HG02642 (cell line): Measurements from ENCODE around the gene CNOT4.
"Not testable (repeated sequence)": the region's sequence is repeated elsewhere in the genome, so short reads cannot be mapped to it uniquely, and the experiment has no call there.

ENCODE experiments used
- ATAC-seq: cut with Tn5 transposase; IDR thresholded peaks from one replicate; pipeline ENCODE4 v1.9.1; 2021; ENCODE audit warnings: mild to moderate bottlenecking; ENCODE audit not compliant: unreplicated experiment, poor library complexity

CNOT4 gene

DNA sequence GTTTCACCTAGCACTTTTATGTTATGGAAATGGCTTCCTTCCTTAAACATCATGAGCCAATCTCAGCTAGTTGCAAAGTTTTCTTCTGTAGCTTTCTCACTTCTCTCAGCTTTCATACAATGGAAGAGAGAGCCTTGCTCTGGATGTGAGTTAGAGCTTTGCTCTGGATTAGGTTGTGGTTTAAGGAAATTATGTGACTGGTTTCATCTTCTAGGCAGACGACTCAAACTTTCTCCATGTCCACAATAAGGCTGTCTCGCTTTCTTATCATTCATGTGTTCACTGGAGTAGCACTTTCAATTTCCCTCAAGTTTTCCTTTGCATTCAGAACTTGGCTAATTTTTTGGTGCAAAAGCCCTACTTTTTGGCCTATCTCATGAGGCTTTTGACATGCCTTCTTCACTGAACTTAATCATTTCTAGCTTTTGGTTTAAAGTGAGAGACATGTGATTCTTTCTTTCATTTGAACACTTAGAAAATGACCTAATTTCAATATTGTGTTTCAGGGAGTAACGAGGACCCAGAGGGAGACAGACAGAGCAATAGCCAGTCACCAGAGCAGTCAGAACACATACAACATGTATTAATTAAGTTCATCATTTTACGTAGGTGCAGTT, 49.8 kb downstream of the CNOT4 start:
- no peak for ATAC-seq

DNA sequence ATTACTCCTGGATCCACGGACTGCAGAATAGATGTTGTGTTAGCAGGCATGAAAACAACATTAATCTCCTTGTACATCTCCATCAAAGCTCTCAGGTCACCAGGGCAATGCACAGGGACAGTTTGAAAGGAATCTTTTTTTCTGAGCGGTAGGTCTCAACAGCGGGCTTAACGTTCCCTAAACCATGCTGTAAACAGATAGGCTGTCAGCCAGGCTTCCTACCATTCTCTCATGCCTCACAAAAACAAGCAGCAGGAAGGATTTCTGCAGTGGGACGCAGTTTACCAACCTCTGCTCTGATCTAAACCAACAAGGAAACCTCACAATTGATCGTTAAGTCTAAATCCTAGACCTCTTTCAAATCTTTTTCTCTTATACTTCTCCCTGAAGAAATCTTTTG, 50.8 kb downstream of the CNOT4 start:
- no peak for ATAC-seq

DNA sequence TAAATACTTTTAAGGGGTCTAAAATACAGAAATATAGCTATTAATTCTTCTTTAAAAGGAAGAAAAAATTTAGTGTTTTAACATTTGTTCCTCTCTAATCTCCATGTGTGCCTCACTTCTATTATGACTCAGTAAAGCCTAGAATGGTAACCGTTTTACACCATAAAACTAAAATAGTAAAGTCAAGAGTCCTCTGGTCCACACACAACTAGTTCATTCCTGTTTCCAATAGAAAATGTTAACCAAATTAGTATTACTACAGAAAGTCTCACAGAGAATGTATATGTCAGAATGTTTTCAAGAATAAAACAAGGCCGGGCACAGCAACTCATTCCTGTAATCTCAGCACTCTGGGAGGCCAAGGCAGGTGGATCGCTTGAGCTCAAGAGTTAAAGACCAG, 55.8 kb downstream of the CNOT4 start:
- ATAC-seq = no peak

DNA sequence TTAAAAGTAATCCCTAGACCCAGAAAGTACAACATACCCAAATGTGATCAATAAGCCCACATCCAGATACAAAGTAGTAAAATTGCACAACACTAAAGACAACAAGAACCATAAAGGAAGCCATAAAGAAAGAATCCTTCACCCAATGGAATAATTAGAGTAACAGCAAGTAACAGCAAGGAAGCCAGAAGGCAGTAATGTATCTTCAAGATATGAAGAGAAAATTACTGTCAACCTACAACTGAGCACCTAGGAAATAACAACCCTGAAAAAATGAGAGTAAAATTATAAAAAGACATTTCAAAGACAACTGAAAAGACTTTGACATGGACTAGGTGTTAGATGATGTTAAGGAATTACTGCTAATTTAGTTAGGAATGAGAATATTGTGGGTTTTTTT, 60.5 kb downstream of the CNOT4 start:
- no peak for ATAC-seq

DNA sequence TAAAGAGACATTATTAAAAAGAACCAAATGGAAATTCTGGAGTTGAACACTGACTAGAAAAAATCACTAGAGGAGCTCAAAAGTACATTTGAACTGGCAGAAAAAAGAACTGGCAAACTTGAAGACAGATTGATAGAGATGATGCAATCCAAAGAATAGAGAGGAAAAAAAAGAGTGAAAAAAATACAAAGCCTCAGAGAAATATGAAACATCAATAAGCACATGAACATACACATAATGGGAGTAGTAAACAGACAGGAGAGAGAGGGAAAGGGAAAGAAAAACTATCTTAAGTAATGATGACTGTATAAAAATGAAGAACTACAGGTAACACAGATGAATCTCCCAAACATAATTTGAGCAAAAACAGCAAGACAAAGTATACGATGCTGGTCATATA, 61.1 kb downstream of the CNOT4 start:
- ATAC-seq = no peak

DNA sequence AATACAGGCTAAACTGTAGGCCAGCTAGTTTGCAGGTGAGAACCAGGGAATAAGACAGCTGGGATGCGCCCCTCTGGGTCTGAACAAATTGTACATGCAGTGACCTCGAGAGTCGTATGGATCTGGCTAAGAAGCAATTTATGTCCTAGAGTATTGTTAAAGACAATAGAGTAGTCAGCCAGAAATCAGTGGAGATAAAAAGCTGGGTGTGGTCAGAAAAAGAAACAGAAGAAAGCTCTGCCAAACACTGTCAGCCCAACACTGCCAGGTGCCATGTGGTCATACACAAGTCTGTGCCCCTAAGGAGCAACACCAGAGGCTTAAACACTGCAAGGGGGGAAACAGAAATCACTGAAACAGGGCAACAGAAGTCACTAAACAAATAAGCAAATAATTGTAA, 62.2 kb downstream of the CNOT4 start:
- no peak for ATAC-seq

DNA sequence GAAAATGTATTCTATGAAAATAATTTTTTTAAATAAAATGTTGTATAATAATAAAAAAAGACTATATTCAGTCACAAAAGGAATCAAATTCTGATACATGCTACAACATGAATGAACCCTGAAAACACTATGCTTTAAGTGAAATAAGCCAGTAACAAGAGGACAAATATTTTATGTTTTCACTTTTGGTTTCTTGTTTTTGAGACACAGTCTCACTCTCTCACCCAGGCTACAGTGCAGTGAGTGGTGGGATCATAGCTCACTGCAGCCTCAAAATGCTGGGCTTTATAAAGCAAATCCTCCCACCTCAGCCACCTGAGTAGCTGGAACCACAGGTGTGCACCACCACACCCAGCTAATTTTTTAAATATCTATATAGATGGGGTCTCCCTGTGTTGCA, 64.2 kb downstream of the CNOT4 start:
- ATAC-seq = no peak

DNA sequence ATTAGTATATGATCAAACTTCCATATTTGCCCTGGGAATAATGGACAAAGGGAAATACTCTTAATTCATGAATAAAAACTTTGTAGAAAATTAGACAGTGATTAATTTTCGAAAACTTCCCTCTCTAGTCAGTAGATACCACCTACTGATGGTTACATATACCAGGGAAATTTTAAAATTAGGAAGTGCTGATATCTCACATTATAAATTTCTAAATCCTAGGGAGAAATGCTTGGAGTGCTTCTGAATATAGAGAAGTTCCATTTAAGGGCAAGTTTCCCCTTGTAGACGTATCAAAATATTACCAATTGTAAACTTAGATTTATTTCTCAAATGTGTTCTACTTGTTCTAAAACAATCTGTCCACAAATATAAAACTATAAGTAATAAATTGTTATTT, 64.6 kb downstream of the CNOT4 start:
- not testable (repeated sequence) for ATAC-seq

DNA sequence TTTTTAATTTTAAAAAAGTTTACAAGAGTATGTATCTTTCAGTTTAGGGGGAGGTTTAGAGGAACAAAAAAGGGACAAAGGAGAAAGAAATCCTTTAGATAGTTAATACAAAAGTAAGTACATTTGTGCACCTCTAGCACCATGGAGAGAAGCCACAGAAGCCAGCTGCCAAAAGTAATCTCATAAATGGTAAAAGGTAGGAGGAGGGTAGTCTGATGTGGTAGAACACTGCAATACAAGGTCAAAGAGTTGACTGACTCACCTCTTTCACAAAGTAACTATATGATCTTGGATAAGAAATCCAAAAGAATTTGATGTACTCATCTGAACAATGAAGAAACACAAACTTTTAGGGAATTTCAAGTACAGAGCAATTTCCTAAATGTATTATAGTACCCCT, 68.1 kb downstream of the CNOT4 start:
- no peak for ATAC-seq

DNA sequence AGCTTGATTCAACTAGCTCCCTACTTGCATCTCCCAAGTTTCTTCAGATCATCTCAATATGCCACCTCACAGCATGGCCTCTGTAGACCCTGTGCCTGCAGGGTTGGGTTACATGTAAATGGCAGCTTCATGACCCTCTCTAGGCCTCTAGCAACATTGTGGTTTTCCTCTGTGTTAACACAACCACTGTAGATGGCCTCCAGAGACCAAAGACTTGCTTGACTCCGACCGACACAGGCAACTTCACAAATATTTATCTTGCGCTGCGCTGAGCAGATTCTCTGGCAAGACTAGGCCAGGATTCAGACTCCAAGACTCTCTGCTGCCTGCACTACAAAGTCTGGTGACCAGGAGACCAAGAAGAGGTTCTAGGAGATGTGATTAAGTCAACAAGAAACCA, 75.9 kb downstream of the CNOT4 start:
- ATAC-seq = no peak

DNA sequence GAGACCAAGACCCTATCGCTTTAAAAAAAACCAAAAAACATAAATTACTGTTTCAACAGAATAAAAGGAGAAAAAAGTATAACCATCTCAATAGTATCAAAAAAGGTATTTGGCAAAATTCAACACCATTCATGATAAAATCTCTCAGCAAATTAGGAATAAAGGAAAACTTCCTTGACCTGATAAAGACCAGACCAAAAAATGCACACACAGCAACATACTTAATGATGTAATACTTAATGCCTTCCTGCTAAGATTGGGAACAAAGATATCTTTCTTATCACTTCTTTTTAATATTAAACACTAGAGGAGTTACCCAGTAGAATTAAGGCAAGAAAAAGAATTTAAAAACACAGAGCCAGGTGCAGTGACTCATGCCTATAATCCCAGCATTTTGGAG, 79.3 kb downstream of the CNOT4 start:
- ATAC-seq = no peak

DNA sequence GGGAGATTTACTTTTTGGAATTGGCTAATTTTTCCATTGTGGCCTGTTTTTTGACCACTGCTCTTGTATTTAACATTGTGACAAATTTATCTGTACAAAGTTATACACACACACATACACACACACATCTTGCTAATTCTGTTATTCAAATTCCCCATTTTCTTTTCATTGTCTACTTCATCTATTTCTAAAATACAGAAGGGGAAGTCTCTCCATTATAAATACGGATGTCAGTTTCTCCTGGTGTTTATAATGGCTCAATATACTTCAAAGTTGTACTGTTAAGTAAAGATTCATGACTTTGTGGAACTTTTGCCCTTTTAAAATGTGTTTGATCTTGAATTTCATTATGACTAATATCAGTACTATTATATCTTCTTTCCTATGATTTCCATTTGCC, 81.0 kb downstream of the CNOT4 start:
- ATAC-seq = no peak

DNA sequence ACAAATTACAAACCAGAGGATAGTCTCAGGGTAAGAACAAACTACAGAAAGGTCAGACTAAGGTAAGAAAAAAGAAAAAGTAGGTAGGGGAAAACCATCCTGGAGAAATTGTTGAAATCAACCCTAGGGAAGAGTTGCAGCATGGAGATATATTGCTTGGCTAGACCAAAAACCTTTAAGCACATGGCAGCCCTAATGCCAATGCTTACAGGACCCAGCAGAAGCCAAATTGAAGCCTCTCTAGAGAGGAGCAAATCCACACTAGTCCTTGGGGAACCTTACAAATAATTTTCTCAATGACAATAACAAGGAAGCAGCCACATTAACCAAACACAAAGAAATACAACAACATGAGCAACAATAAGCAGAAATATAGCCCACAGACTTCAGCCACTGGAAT, 81.9 kb downstream of the CNOT4 start:
- ATAC-seq = no peak

DNA sequence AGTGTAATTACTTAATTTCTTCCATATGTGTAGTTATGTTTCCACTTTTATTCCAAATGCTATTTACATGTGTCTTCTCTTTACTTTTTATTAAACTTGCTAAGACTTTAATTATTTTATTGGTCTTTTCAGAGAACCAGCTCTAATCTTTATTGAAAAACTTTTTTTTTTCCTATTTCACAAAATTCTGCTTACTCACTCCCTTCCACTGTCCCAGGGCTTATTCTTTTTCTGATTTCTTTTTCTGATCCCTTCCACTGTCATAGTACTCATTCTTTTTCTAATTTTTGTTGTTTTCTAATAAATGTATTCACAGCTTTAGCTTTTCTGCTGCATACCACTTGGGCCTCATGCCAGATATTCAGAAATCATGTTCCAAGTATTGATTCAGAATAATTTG, 82.7 kb downstream of the CNOT4 start:
- ATAC-seq = no peak

DNA sequence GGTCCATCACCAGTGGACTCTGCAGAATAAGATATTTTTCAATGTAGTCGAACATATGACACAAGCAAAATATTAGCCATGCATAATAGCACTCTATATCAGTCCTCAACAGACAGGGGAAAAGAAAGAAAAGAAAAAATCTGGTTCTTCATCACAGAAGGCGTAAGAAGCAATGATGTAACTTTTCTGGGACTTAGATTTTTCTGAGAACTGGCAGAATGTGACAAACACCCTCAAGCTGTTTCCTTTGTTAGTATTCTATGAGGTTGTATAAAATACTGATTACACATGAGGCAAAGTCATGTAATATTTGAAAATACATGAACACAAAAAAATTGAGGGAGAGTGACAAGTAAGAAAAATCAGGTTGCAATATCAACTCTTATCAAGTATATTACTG, 84.9 kb downstream of the CNOT4 start:
- ATAC-seq = no peak

DNA sequence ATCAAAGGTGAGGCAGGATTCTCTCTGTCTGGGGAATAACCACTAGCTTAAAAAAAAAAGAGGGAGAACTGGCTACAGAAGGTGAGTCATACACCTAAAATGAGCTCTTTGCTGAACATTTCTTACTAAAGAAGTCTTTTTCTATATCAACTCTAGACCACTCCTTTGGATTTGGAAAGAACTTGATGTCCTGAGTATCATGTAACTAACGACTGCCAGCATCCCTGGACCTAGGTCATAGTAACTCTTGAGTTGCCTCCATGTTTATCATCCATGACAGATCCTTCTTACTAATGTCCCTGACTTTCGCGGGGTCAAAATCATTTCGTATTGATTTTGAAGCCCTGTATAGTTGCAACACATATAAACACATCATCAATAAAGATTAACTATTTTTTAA, 89.1 kb downstream of the CNOT4 start:
- ATAC-seq = no peak

DNA sequence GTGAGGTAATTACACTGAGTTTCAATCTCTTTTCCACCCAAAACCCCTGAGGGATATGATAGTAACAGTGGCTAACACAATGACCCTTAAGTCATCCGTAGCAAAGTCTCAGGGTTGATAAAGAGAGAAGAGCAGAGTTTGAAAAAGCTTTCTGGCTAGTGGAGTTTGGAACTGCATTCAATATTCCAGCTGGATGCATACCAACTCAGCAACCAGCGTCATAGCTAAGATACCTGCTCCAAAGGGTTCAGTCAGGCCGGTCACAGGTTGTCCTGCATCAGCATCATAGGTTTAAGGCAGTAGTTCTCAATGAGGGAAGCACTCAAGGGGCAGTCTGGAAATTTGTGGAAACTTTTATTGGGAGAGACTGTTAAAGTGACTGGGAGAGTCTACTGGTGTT, 93.5 kb downstream of the CNOT4 start:
- ATAC-seq = no peak

DNA sequence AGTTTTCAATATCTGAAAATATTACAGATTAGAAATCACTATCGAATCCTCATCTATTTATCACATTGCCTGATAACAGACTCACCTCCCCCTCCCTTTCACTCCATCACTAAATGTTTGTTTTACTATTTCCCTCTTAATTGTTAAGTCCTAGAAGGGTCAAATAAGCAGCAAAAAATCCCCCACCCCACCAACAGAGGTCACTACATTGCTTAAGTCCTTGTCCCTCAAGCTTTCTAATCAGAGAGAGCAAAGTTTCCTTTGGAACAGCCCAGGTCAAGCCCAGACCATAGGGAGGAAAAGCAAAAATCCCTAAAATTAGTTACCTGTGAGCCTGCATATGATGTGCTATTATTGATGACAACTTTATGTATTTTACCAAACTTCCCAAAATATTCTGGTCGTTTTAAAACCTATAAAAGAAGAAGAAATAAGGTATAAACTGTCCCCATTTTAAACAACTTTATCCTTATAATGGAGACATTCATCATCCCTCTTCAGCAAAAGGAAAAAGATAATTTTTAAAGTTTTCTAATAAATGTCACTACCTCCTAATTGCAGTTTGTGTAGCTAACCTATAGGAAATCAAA, 95.0 kb downstream of the CNOT4 start:
- ATAC-seq = no peak

DNA sequence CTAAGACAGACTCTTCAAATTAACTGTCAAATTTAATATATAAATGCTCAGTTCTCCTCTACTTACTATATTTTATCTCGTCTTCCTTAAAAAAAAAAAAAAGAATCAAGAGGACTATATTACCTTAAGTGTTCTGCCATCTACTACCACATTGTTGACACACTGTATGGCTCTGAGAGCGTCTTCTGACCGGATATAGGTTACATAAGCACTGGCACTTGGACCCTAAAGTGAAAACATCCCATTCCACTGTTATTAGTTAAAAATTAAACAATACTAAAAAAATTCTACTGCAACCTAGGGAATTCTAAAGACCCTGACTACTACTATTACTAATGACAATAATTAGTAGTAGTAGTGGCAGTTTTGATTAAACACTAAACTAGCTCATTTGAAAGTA, 95.7 kb downstream of the CNOT4 start:
- ATAC-seq = no peak

DNA sequence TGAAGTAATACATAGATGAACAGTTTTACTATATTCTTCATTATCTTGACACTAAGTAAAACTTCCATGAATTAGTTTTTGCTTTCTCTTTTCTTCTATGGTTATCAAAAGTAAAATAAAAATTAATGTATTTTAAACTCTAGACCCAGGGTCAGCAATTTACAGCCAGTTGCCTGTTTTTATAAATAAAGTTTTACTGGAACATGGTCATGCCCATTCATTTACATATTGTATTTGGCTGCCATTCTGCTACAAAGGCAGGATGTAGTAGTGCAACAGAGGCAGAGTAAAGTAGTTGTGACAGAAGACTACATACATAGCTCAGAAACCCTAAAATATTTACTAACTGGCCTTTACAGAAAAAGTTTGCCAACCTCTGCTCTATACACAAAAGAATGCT, 98.8 kb downstream of the CNOT4 start:
- ATAC-seq = no peak

DNA sequence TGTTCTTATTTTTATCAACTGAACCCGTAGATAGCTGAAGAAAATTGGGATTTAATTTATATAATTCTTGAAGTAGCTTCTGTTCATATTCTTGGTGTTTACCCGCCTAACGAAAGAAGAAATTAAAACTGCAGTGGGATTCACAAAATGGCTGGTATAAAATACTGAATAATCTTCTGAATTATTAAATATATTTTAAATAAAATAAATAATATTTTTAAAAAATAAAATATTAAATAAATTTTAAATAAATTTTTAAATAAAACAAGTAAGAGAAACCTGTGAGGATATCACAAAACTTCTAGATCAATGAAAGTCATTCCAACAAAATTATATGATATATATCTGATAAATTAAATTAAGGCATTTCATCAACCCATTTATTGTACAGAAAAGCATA, 99.4 kb downstream of the CNOT4 start:
- no peak for ATAC-seq

DNA sequence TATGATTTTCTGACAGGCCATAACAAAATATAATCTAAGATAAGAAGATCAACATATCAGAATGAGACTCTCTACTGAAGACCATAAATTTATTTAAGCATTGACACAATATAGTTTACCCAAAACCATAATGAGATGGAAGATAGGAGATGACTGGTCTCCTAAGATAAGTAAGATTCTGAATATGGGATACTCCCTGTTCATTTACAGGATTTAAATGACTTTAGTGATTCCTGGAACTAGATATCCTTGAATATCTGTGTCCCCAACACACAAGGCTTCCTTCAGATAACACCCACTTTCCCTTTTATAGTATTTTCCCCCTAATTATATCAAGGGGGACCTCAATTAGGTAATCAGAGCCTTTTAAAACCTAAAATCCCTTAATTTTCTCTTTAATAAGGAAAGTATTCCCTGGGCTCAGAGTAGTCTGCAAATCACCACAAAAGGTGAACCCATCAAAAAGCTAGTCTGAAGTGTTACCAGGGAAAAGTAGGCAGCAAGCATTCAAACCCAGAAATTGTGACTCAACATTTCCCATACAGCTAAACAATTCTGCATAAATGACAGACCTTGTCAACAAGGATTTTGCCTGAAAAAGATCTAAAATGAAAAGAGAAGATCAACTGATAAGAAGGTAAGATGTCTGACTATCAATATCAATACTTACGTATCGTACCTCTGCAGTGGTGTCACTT, 99.9 kb downstream of the CNOT4 start:
- no peak for ATAC-seq
